A549 (cell line): ENCODE measurements around the gene SETBP1.

ENCODE experiments used
- EP300 ChIP-seq, 2 experiments: fragments of >200 bp; sonication (Bioruptor Twin); formaldehyde crosslinking; IDR thresholded peaks; 2 replicates in 1 of 2; 3 replicates in 1 of 2; pipeline ENCODE4 v1.6.1; 2016 to 2017
- FOSB ChIP-seq: fragments of 250-450 bp; sonication (Bioruptor Pico); IDR thresholded peaks from 2 replicates; pipeline ENCODE4 v1.5.0; 2020; ENCODE audit warnings: mild to moderate bottlenecking, moderate library complexity
- JUN ChIP-seq, 2 experiments: fragments of >200 bp; sonication (Bioruptor Twin); formaldehyde crosslinking; IDR thresholded peaks; 2 replicates in 1 of 2; 3 replicates in 1 of 2; pipeline ENCODE4 v1.6.1; 2016 to 2017
- JUNB ChIP-seq: fragments of >200 bp; sonication (Bioruptor Twin); formaldehyde crosslinking; IDR thresholded peaks from 2 replicates; pipeline ENCODE4 v1.6.1; 2016
- MAFK ChIP-seq: fragments of 450-650 bp; IDR thresholded peaks from 2 replicates; pipeline ENCODE4 v1.6.1; 2014; ENCODE audit not compliant: partially characterized antibody
- POLR2A ChIP-seq: IDR thresholded peaks from 2 replicates; pipeline ENCODE4 v1.6.1; 2012; ENCODE audit warnings: mild to moderate bottlenecking, low read length
- TP53 ChIP-seq: fragments of 250-450 bp; sonication (Bioruptor Pico); IDR thresholded peaks from 2 replicates; pipeline ENCODE4 v1.5.0; 2021; ENCODE audit warnings: mild to moderate bottlenecking, moderate library complexity
- ZFP36 ChIP-seq: fragments of 450-650 bp; IDR thresholded peaks from 2 replicates; pipeline ENCODE4 v1.6.1; 2014; ENCODE audit warnings: borderline replicate concordance; ENCODE audit not compliant: partially characterized antibody
- TF ChIP-seq, protein P1 (sequence below): fragments of >200 bp; sonication (Bioruptor Twin); formaldehyde crosslinking; IDR thresholded peaks from 3 replicates; pipeline ENCODE4 v1.5.1; 2016

DNA sequence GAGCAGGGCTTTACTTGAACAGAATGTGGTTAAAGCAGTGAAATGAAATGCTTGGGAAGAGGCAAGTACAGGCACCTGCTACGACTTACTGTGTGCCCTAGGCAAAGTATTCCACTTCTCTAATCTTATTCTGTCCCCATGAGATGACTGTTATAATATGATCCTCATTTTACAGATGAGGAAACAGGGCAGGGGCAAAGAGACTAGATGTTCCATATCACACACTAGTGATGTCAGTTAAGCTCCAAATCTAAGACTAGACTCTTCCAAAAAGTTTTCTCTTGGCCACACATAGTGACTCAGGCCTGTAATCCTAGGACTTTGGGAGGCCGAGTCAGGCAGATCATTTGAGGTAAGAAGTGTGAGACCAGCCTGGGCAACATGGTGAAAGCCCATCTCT, 235.0 kb downstream of the SETBP1 start:
- TF ChIP-seq, protein P1, sequence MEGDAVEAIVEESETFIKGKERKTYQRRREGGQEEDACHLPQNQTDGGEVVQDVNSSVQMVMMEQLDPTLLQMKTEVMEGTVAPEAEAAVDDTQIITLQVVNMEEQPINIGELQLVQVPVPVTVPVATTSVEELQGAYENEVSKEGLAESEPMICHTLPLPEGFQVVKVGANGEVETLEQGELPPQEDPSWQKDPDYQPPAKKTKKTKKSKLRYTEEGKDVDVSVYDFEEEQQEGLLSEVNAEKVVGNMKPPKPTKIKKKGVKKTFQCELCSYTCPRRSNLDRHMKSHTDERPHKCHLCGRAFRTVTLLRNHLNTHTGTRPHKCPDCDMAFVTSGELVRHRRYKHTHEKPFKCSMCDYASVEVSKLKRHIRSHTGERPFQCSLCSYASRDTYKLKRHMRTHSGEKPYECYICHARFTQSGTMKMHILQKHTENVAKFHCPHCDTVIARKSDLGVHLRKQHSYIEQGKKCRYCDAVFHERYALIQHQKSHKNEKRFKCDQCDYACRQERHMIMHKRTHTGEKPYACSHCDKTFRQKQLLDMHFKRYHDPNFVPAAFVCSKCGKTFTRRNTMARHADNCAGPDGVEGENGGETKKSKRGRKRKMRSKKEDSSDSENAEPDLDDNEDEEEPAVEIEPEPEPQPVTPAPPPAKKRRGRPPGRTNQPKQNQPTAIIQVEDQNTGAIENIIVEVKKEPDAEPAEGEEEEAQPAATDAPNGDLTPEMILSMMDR, result no peak
- TF ChIP-seq JUN (IDR thresholded peaks at IDR 0.05), result no peak
- TF ChIP-seq POLR2A, result no peak
- no peak for TF ChIP-seq TP53
- TF ChIP-seq EP300 (IDR thresholded peaks at IDR 0.05), result no peak
- no peak for TF ChIP-seq ZFP36
- TF ChIP-seq MAFK, result no peak
- no peak for TF ChIP-seq JUNB
- no peak for TF ChIP-seq FOSB (CRISPR knock-in tag)
